ENCODE data around the gene ADGRL1. TPM values are rescaled to one million over a fixed set of nuclear protein-coding genes. Genes with fewer than 3 reads are reported as not detected.
"Not testable (repeated sequence)": the region's sequence is repeated elsewhere in the genome, so short reads cannot be mapped to it uniquely, and the experiment has no call there.

The ADGRL1 gene
- total and polyA plus RNA-seq, 2 of the 8 experiments (the other 6 are each of a cell fraction or from before 2014, with no cell fraction given): 95.6 to 112 TPM

DNA sequence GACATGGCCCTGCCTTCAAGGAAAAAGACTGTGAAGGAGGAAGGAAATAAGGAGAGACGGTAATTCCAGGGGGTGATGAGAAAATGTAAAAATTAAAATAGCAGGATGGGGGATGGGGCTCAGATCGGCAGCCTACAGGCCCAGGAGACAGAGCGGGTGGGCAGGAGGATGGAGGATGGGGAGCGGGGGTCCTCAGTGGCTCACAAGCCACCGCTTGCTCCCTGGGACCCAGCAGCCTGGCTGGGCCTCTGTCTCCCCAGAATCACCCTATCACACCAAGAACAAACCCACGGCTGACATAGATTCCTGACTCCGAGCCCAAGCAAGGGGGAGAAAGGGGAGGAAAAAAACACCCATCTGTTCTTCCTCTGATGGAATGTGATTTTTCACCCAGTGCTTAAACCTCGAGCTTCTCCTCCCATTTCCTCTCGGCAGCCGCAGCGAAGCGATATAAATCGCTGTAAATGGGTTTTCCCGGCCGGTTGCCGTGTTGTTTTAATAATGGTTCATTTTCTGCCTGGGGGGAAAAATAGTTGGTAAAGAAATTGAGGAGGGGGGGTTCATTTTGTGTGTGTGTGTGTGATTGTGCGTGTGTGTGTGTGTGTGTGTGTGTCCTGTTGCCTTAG lies 22.6 kb upstream of the ADGRL1 start:
- not testable (repeated sequence) for H3K4me2 ChIP-seq (ENCODE audit: insufficient read depth in 1 of 2, low read depth in 2 of 2, low read length in 2 of 2); H3K9me3 ChIP-seq (ENCODE audit: insufficient read depth in 2 of 2, low read depth in 1 of 2, low read length in 1 of 2); H4K20me1 ChIP-seq (replicated peaks in 1 of 2; ENCODE audit: control insufficient read depth in 1 of 2, insufficient read depth in 2 of 2, low read length in 2 of 2); H2BK120ac ChIP-seq (replicated peaks; ENCODE audit: low read depth, low read length); H3K4ac ChIP-seq (replicated peaks; ENCODE audit: insufficient read length, low read depth, low read length); H4K8ac ChIP-seq (ENCODE audit: extremely low read depth, insufficient read depth, low read length); H3K9ac ChIP-seq (replicated peaks in 1 of 4; ENCODE audit: extremely low read depth in 1 of 4, low read depth in 3 of 4, low read length in 3 of 4); DNase-seq (ENCODE audit: low read depth in 1 of 2, low spot score in 2 of 2); H3K79me1 ChIP-seq (ENCODE audit: low read depth, low read length); H2BK20ac ChIP-seq (ENCODE audit: low read length); FAIRE-seq; H3K4me3 ChIP-seq (ENCODE audit: extremely low read depth in 1 of 4, insufficient read depth in 2 of 4, low read depth in 3 of 4, low read length in 4 of 4); H3K36me3 ChIP-seq (ENCODE audit: control insufficient read depth in 2 of 4, insufficient read depth in 4 of 4, low read length in 3 of 4); H3K23me2 ChIP-seq (ENCODE audit: low read depth, low read length); H2AK5ac ChIP-seq (ENCODE audit: low read depth, low read length); H2BK5ac ChIP-seq (ENCODE audit: low read depth, low read length); H3K27me3 ChIP-seq (replicated peaks in 1 of 4; ENCODE audit: control insufficient read depth in 3 of 4, extremely low read depth in 1 of 4, insufficient read depth in 3 of 4, low read length in 3 of 4); H3K23ac ChIP-seq (ENCODE audit: insufficient read length); H3K27ac ChIP-seq (ENCODE audit: low read depth, low read length); H4K91ac ChIP-seq (replicated peaks; ENCODE audit: insufficient read length, low read length); H2AFZ ChIP-seq (ENCODE audit: low read length); H3K14ac ChIP-seq (ENCODE audit: insufficient read length); H3K18ac ChIP-seq (ENCODE audit: extremely low read depth, low read length); H3K56ac ChIP-seq (replicated peaks; ENCODE audit: insufficient read length, low read depth, low read length); H4K5ac ChIP-seq (ENCODE audit: insufficient read length, low read depth, low read length); H2BK12ac ChIP-seq (ENCODE audit: low read depth, low read length); H3K79me2 ChIP-seq (ENCODE audit: control insufficient read depth in 1 of 2, insufficient read depth in 2 of 2, low read length in 2 of 2); H3K4me1 ChIP-seq (replicated peaks in 1 of 4; ENCODE audit: control insufficient read depth in 3 of 4, insufficient read depth in 4 of 4, low read length in 3 of 4); H2BK15ac ChIP-seq (ENCODE audit: low read length)
- WGBS, 2 experiments (ENCODE audit: extremely low coverage in 1 of 2, insufficient coverage in 1 of 2, insufficient read length in 1 of 2, insufficient replicate concordance in 2 of 2, low coverage in 1 of 2, low lambda C conversion rate in 2 of 2, missing lambda C conversion rate in 1 of 2): 92% methylated on average over 13 of the region's 17 CpGs; no CpG with 5 or more reads in 1 of the 2 experiments
- ChIA-PET POLR2A (ENCODE audit: partially characterized antibody) (interaction anchor here (0.6 kb wide), 1 partner anchor 21 kb away, joined by 3 read pairs; no protein-coding TSS in a partner anchor), CTCF (ENCODE audit: partially characterized antibody) (interaction anchor here (2.1 kb wide), 1 partner anchor 121 kb away, joined by 7 read pairs; no protein-coding TSS in a partner anchor)

DNA sequence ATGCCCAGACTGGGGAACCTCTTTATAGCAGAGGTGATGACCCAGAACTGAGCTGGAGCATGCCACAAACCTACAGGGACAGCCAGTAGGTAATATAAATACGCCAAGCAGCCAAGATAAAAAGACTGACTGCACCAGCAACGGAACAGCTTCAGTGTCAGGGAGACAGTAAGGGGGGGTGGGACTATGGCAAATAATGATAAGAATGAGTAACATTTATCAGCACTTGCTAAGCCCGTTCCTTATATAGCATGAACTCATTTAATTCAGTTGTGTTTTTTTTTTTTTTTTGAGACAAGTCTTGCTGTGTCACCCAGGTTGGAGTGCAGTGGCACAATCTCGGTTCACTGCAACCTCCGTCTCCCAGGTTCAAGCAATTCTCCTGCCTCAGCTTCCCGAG lies 20.5 kb upstream of the ADGRL1 start:
- H3K18ac ChIP-seq (ENCODE audit: extremely low read depth, low read length); H2BK12ac ChIP-seq (ENCODE audit: low read depth, low read length); H2BK20ac ChIP-seq (ENCODE audit: low read length); H2AK5ac ChIP-seq (ENCODE audit: low read depth, low read length); H2AFZ ChIP-seq (ENCODE audit: low read length); FAIRE-seq; H3K4me1 ChIP-seq (replicated peaks in 1 of 4; ENCODE audit: control insufficient read depth in 3 of 4, insufficient read depth in 4 of 4, low read length in 3 of 4); H2BK15ac ChIP-seq (ENCODE audit: low read length); H2BK120ac ChIP-seq (replicated peaks; ENCODE audit: low read depth, low read length); H3K4me2 ChIP-seq (ENCODE audit: insufficient read depth in 1 of 2, low read depth in 2 of 2, low read length in 2 of 2); H3K36me3 ChIP-seq (ENCODE audit: control insufficient read depth in 2 of 4, insufficient read depth in 4 of 4, low read length in 3 of 4); H3K4ac ChIP-seq (replicated peaks; ENCODE audit: insufficient read length, low read depth, low read length); H3K27me3 ChIP-seq (replicated peaks in 1 of 4; ENCODE audit: control insufficient read depth in 3 of 4, extremely low read depth in 1 of 4, insufficient read depth in 3 of 4, low read length in 3 of 4); H3K9ac ChIP-seq (replicated peaks in 1 of 4; ENCODE audit: extremely low read depth in 1 of 4, low read depth in 3 of 4, low read length in 3 of 4); H3K14ac ChIP-seq (ENCODE audit: insufficient read length); H3K79me1 ChIP-seq (ENCODE audit: low read depth, low read length); H3K9me3 ChIP-seq (ENCODE audit: insufficient read depth in 2 of 2, low read depth in 1 of 2, low read length in 1 of 2); H3K23ac ChIP-seq (ENCODE audit: insufficient read length); H3K56ac ChIP-seq (replicated peaks; ENCODE audit: insufficient read length, low read depth, low read length); H2BK5ac ChIP-seq (ENCODE audit: low read depth, low read length); H3K23me2 ChIP-seq (ENCODE audit: low read depth, low read length); H4K91ac ChIP-seq (replicated peaks; ENCODE audit: insufficient read length, low read length); H3K27ac ChIP-seq (ENCODE audit: low read depth, low read length); H4K5ac ChIP-seq (ENCODE audit: insufficient read length, low read depth, low read length); H3K4me3 ChIP-seq (ENCODE audit: extremely low read depth in 1 of 4, insufficient read depth in 2 of 4, low read depth in 3 of 4, low read length in 4 of 4); DNase-seq (ENCODE audit: low read depth in 1 of 2, low spot score in 2 of 2); H4K20me1 ChIP-seq (replicated peaks in 1 of 2; ENCODE audit: control insufficient read depth in 1 of 2, insufficient read depth in 2 of 2, low read length in 2 of 2); H3K79me2 ChIP-seq (ENCODE audit: control insufficient read depth in 1 of 2, insufficient read depth in 2 of 2, low read length in 2 of 2); H4K8ac ChIP-seq (ENCODE audit: extremely low read depth, insufficient read depth, low read length): not testable (repeated sequence)
- ChIA-PET POLR2A (ENCODE audit: partially characterized antibody) (interaction anchor here (1.7 kb wide), 1 partner anchor 21 kb away, joined by 4 read pairs; no protein-coding TSS in a partner anchor), CTCF (ENCODE audit: partially characterized antibody) (interaction anchor here (0.8 to 2.1 kb wide), 2 partner anchors 52 to 123 kb away, joined by 3 to 7 read pairs; no protein-coding TSS in a partner anchor)
- WGBS, 2 experiments (ENCODE audit: extremely low coverage in 1 of 2, insufficient coverage in 1 of 2, insufficient read length in 1 of 2, insufficient replicate concordance in 2 of 2, low coverage in 1 of 2, low lambda C conversion rate in 2 of 2, missing lambda C conversion rate in 1 of 2): 90% methylated on average over 4 of the region's 6 CpGs; no CpG with 5 or more reads in 1 of the 2 experiments
